HepG2 (cell line): Measurements from ENCODE around the gene UNCX. TPM values are rescaled to one million over a fixed set of nuclear protein-coding genes. Genes with fewer than 3 reads are reported as not detected.

Experiments used
- ATAC-seq: fragments of 200-7000 bp; cut with Tn5 transposase; 3 replicates; pipeline ENCODE4 v1.9.1; 2020; ENCODE audit warnings: mild to moderate bottlenecking, moderate library complexity
- BruUV-seq: library from RNA; stranded (reverse); fragments of 400-500 nt; replicated peaks from 2 replicates; lab custom pipeline; 2021; lab: Mats Ljungman, UMichigan
- CTCF ChIA-PET: fragments of 300-600 bp; formaldehyde crosslinking; extraction: SDS; loops from one replicate; lab custom pipeline; 2021; ENCODE audit warnings: low total read pairs, inconsistent platforms, low intra/inter-chr PET ratio; lab: Yijun Ruan, JAX
- POLR2A ChIA-PET: fragments of 350-600 bp; sonication (Branson Sonifier 250); formaldehyde crosslinking; loops from one replicate; lab custom pipeline; 2020; ENCODE audit warnings: antibody characterized with exemption, inconsistent platforms; lab: Yijun Ruan, JAX
- DNase-seq: peaks from one replicate; pipeline ENCODE4 v3.0.0-alpha.2; 2015; ENCODE audit warnings: low spot score
- FAIRE-seq: peaks from 3 replicates; lab custom pipeline; 2011; peaks lifted over from hg19 to GRCh38; lab: Jason Lieb, UNC
- H2AFZ ChIP-seq: one replicate; pipeline ENCODE4 v1.6.1; 2011; ENCODE audit warnings: low read length, inconsistent platforms
- H3K27ac ChIP-seq: fragments of 300-600 bp; 3 replicates; pipeline ENCODE4 v1.8.0; 2011; ENCODE audit warnings: mixed run types, mild to moderate bottlenecking, mixed read lengths, low read length, inconsistent platforms; ENCODE audit not compliant: insufficient read depth; ENCODE audit errors: extremely low read length
- H3K27me3 ChIP-seq, 2 experiments: fragments of 200-600 bp in 1 of 2; 2 replicates in 1 of 2; 3 replicates in 1 of 2; pipeline versions ENCODE4 v1.6.0 to v1.8.0; 2011; ENCODE audit warnings: low read length in 2 of 2, mild to moderate bottlenecking in 2 of 2, moderate library complexity in 2 of 2, inconsistent platforms in 1 of 2; ENCODE audit not compliant: insufficient read depth in 2 of 2, control insufficient read depth in 1 of 2
- H3K36me3 ChIP-seq, 2 experiments: fragments of 200-600 bp in 1 of 2; replicated peaks in 1 of 2; 2 replicates in 1 of 2; 3 replicates in 1 of 2; pipeline versions ENCODE4 v1.5.1 to v1.8.0; 2011; ENCODE audit warnings: low read length in 2 of 2, inconsistent platforms in 1 of 2; ENCODE audit not compliant: insufficient read depth in 2 of 2, control insufficient read depth in 1 of 2
- H3K4me1 ChIP-seq: 2 replicates; pipeline ENCODE4 v1.5.1; 2012; ENCODE audit warnings: low read length, inconsistent platforms; ENCODE audit not compliant: insufficient read depth
- H3K4me2 ChIP-seq: 2 replicates; pipeline ENCODE4 v1.6.0; 2011; ENCODE audit warnings: low read depth, low read length, inconsistent platforms
- H3K4me3 ChIP-seq, 3 experiments: fragments of 200-600 bp in 1 of 3; sonication (generic), shearing (Covaris generic) in 1 of 3; replicated peaks in 1 of 3; 2 replicates each; pipeline ENCODE4 v1.5.1; 2011 to 2016; ENCODE audit warnings: low read length in 3 of 3, inconsistent platforms in 2 of 3, low read depth in 2 of 3, mild to moderate bottlenecking in 2 of 3, control low read depth in 1 of 3, mixed read lengths in 1 of 3; ENCODE audit not compliant: insufficient read depth in 1 of 3
- H3K79me2 ChIP-seq: one replicate; pipeline ENCODE4 v1.6.1; 2011; ENCODE audit warnings: low read length, inconsistent platforms; ENCODE audit not compliant: insufficient read depth
- H3K9ac ChIP-seq: 2 replicates; pipeline ENCODE4 v1.6.0; 2011; ENCODE audit warnings: mild to moderate bottlenecking, low read depth, low read length, inconsistent platforms; ENCODE audit not compliant: insufficient read depth
- H3K9me3 ChIP-seq: 2 replicates; pipeline ENCODE4 v1.5.1; 2012; ENCODE audit warnings: mild to moderate bottlenecking, low read length
- H4K20me1 ChIP-seq: 2 replicates; pipeline ENCODE4 v1.6.0; 2011; ENCODE audit warnings: inconsistent platforms, mild to moderate bottlenecking, low read length, moderate library complexity; ENCODE audit not compliant: insufficient read depth
- CBX1 ChIP-seq: IDR thresholded peaks from one replicate; pipeline ENCODE4 v1.6.1; 2016; ENCODE audit warnings: antibody characterized with exemption, low read depth
- E2F1 ChIP-seq: sonication (generic); formaldehyde crosslinking; IDR thresholded peaks from 2 replicates; pipeline ENCODE4 v1.5.0; 2020; ENCODE audit warnings: missing genetic modification reagents
- RFX3 ChIP-seq: IDR thresholded peaks from 2 replicates; pipeline ENCODE4 v1.6.1; 2016; ENCODE audit warnings: missing biosample characterization, missing genetic modification reagents
- WIZ ChIP-seq: sonication (generic); formaldehyde crosslinking; IDR thresholded peaks from 2 replicates; pipeline ENCODE4 v1.5.1; 2020; ENCODE audit warnings: mild to moderate bottlenecking, missing genetic modification reagents
- ZBTB2 ChIP-seq: sonication (generic); formaldehyde crosslinking; IDR thresholded peaks from 2 replicates; pipeline ENCODE4 v1.8.0; 2022; ENCODE audit warnings: low read depth, missing genetic modification reagents
- ZFP36 ChIP-seq: fragments of 150-350 bp; IDR thresholded peaks from 2 replicates; pipeline ENCODE4 v1.6.1; 2018; ENCODE audit warnings: borderline replicate concordance, low read length, low read depth; ENCODE audit not compliant: partially characterized antibody
- ZFP82 ChIP-seq: sonication (generic); formaldehyde crosslinking; IDR thresholded peaks from 2 replicates; pipeline ENCODE4 v1.5.1; 2020; ENCODE audit warnings: mild to moderate bottlenecking, missing genetic modification reagents, borderline replicate concordance
- ZFX ChIP-seq: sonication (generic); formaldehyde crosslinking; IDR thresholded peaks from 2 replicates; pipeline ENCODE4 v1.4.0; 2020; ENCODE audit warnings: mild to moderate bottlenecking, low read depth, missing genetic modification reagents, moderate library complexity
- ZNF121 ChIP-seq: sonication (generic); formaldehyde crosslinking; IDR thresholded peaks from 2 replicates; pipeline ENCODE4 v1.5.0; 2020; ENCODE audit warnings: mild to moderate bottlenecking, missing genetic modification reagents
- ZNF331 ChIP-seq: sonication (generic); formaldehyde crosslinking; IDR thresholded peaks from 2 replicates; pipeline ENCODE4 v1.4.0; 2020; ENCODE audit warnings: missing genetic modification reagents
- ZNF563 ChIP-seq: sonication (generic); formaldehyde crosslinking; IDR thresholded peaks from 2 replicates; pipeline ENCODE4 v1.8.0; 2022; ENCODE audit warnings: mild to moderate bottlenecking, moderate library complexity, missing genetic modification reagents
- ZNF605 ChIP-seq: sonication (generic); formaldehyde crosslinking; IDR thresholded peaks from 2 replicates; pipeline ENCODE4 v1.8.0; 2022; ENCODE audit warnings: mild to moderate bottlenecking, missing genetic modification reagents
- ZNF746 ChIP-seq: sonication (generic); formaldehyde crosslinking; IDR thresholded peaks from 2 replicates; pipeline ENCODE4 v1.8.0; 2022; ENCODE audit warnings: mild to moderate bottlenecking, missing genetic modification reagents
- WGBS: methylation state at CpG from one replicate; pipeline ENCODE4 v1.1.6; 2017; ENCODE audit warnings: low lambda C conversion rate; 5-methylcytosine and 5-hydroxymethylcytosine counted together
- in situ Hi-C: cut with HindIII; loops from 2 replicates; pipeline ENCODE4 v1.10.0; 2017; ENCODE audit warnings: low pct_unique_long_range_greater_than_20kb; ENCODE audit not compliant: extremely low pct_ligation_motif_present
- intact Hi-C: fragments of 100-400 bp; cut with micrococcal nuclease; formaldehyde crosslinking; loops from one replicate; pipeline ENCODE4 v1.10.0; 2022; ENCODE audit not compliant: unreplicated experiment
- polyA plus RNA-seq, 8 experiments: library from polyadenylated mRNA; depleted of rRNA in 3 of 8; stranded (reverse) in 7 of 8; unstranded in 1 of 8; fragments of >200 nt; fragmentation: Illumina TruSeq in 4 of 8; extraction: Trizol in 4 of 8; gene quantifications; 2 replicates each; pipeline versions ENCODE4 v1.2.1 to v1.2.3, GENCODE V29; 2011 to 2016; ENCODE audit warnings: low read depth in 4 of 8, missing spikeins in 1 of 8, mixed read lengths in 1 of 8; ENCODE audit not compliant: insufficient read depth in 1 of 8
- total RNA-seq, 5 experiments: library from RNA; depleted of rRNA; stranded (reverse); fragments of >200 nt; fragmentation: Illumina TruSeq; extraction: Trizol; gene quantifications; 2 replicates each; pipeline ENCODE4 v1.2.3, GENCODE V29; 2016; ENCODE audit warnings: low read depth in 1 of 5

The UNCX gene
- total and polyA plus RNA-seq, 2 of the 13 experiments (the other 11 are each of a cell fraction or from before 2014, with no cell fraction given), result not detected

GRCh38 chr7:1196950-1197349, 35.7 kb upstream of the UNCX start:
- 56% methylated on average over 4 of the region's 6 CpGs for WGBS
- H3K27ac ChIP-seq, result no peak overlapping the region
- no peak overlapping the region for H2AFZ ChIP-seq
- TF ChIP-seq RFX3, result no peak
- TF ChIP-seq ZNF121 (CRISPR knock-in tag), result peak; percentile 69
- H3K4me1 ChIP-seq, result peaks cover 8% of the 10 kb centered on the region; the same call in 1 of the 2 replicates
- ChIA-PET CTCF (no interaction called here), POLR2A (no interaction called here)
- intact Hi-C loops, result no loop called here
- no peak for ATAC-seq
- DNase-seq, result no peak
- in situ Hi-C loops, result no loop called here
- H4K20me1 ChIP-seq, result no peaks in the 10 kb centered on the region
- peaks cover 11 to 58% of the 10 kb centered on the region in 2 experiments for H3K27me3 ChIP-seq
- H3K4me2 ChIP-seq, result no peak overlapping the region
- FAIRE-seq, result no peak
- no peaks in the 10 kb centered on the region for H3K9me3 ChIP-seq
- BruUV-seq, result no TSS peak
- no peak overlapping the region for H3K4me3 ChIP-seq
- H3K79me2 ChIP-seq, result no peaks in the 10 kb centered on the region
- no peak overlapping the region for H3K9ac ChIP-seq
- H3K36me3 ChIP-seq, result no peaks in the 10 kb centered on the region

GRCh38 chr7:1197997-1198625, 34.6 kb upstream of the UNCX start:
- Histone ChIP-seq H3K79me2 (no peaks in the 10 kb centered on the region), H3K4me2 (no peak overlapping the region), H3K9ac (no peak overlapping the region), H2AFZ (no peak overlapping the region), H3K27me3 (peaks cover 8 to 55% of the 10 kb centered on the region in 2 experiments), H3K9me3 (no peaks in the 10 kb centered on the region), H4K20me1 (no peaks in the 10 kb centered on the region), H3K4me3 (no peak overlapping the region), H3K36me3 (no peaks in the 10 kb centered on the region), H3K4me1 (peaks cover 8% of the 10 kb centered on the region; the same call in 1 of the 2 replicates), H3K27ac (no peak overlapping the region)
- in situ Hi-C loops (no loop called here), intact Hi-C loops (no loop called here)
- ChIA-PET CTCF (no interaction called here), POLR2A (no interaction called here)
- FAIRE-seq, result no peak
- ATAC-seq, result no peak
- BruUV-seq, result no TSS peak
- no peak for DNase-seq
- 31% methylated on average over 8 of the region's 15 CpGs for WGBS
- no peak for TF ChIP-seq ZNF605 (CRISPR knock-in tag)
- TF ChIP-seq ZBTB2 (CRISPR knock-in tag), result no peak
- TF ChIP-seq ZFP82 (CRISPR knock-in tag), result no peak
- TF ChIP-seq E2F1 (CRISPR knock-in tag), result no peak
- no peak for TF ChIP-seq ZFX (CRISPR knock-in tag)
- TF ChIP-seq CBX1, result no peak
- no peak for TF ChIP-seq ZNF563 (CRISPR knock-in tag)
- TF ChIP-seq WIZ (CRISPR knock-in tag), result no peak
- no peak for TF ChIP-seq ZNF746
- TF ChIP-seq ZNF331 (CRISPR knock-in tag), result no peak
- no peak for TF ChIP-seq ZFP36
